Measurements from ENCODE around the gene CLMN. TPM values are rescaled to one million over a fixed set of nuclear protein-coding genes. Genes with fewer than 3 reads are reported as not detected.

Gene CLMN
- total RNA-seq, 1 donor from 2014 or later: 6.3 TPM

DNA sequence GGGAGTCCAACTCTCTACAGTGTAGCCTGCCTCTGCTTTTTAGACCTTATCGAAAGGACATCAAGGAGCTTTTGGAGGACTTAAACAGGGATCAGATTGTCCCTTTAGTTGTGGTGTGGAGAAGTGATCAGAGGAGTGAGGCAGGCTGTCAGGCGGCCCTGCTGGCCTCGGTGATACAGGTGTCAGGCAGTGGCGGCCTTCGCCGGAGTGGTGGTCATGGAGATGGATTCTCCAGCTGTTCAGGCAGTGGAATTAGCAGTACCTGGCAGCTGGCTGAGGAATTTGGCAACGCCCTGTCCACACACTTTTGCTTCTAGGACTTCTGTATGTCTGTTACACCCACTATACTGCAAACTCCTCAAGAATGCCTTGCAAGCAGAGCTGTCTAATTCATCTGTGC lies 4.2 kb upstream of the CLMN start:
- H3K4me2 ChIP-seq: no peak overlapping the region
- H4K20me1 ChIP-seq (ENCODE audit: low read depth): no peaks in the 10 kb centered on the region
- no peaks in the 10 kb centered on the region for H3K9me3 ChIP-seq (ENCODE audit: low read depth)
- H3K79me2 ChIP-seq (ENCODE audit: low read depth): no peaks in the 10 kb centered on the region
- H3K4me3 ChIP-seq: no peak overlapping the region
- Mint-ChIP-seq H3K36me3 (no peaks in the 10 kb centered on the region), H3K4me3 (no peak overlapping the region), H3K27ac (no peak overlapping the region), H3K27me3 (ENCODE audit: insufficient read depth, low read depth) (peaks cover 13% of the 10 kb centered on the region), H3K4me1 (peaks cover 15% of the 10 kb centered on the region), H3K9me3 (peaks cover 6% of the 10 kb centered on the region)
- no peak overlapping the region for H3K27ac ChIP-seq
- no peak overlapping the region for H2AFZ ChIP-seq (replicated peaks)
- H3K36me3 ChIP-seq: no peaks in the 10 kb centered on the region
- DNase-seq (ENCODE audit: low spot score): no peak
- peaks cover 15% of the 10 kb centered on the region for H3F3A ChIP-seq (ENCODE audit: low read depth)
- TF ChIP-seq EZH2 (IDR thresholded peaks at IDR 0.05) (no peak), EZH2phosphoT487 (IDR thresholded peaks at IDR 0.05) (no peak)
- TF ChIP-seq, protein P1, sequence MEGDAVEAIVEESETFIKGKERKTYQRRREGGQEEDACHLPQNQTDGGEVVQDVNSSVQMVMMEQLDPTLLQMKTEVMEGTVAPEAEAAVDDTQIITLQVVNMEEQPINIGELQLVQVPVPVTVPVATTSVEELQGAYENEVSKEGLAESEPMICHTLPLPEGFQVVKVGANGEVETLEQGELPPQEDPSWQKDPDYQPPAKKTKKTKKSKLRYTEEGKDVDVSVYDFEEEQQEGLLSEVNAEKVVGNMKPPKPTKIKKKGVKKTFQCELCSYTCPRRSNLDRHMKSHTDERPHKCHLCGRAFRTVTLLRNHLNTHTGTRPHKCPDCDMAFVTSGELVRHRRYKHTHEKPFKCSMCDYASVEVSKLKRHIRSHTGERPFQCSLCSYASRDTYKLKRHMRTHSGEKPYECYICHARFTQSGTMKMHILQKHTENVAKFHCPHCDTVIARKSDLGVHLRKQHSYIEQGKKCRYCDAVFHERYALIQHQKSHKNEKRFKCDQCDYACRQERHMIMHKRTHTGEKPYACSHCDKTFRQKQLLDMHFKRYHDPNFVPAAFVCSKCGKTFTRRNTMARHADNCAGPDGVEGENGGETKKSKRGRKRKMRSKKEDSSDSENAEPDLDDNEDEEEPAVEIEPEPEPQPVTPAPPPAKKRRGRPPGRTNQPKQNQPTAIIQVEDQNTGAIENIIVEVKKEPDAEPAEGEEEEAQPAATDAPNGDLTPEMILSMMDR (IDR thresholded peaks at IDR 0.05): no peak
- peaks cover 10% of the 10 kb centered on the region for H3K27me3 ChIP-seq
- no peak overlapping the region for H3K9ac ChIP-seq
- H3K4me1 ChIP-seq: peaks cover 13% of the 10 kb centered on the region

DNA sequence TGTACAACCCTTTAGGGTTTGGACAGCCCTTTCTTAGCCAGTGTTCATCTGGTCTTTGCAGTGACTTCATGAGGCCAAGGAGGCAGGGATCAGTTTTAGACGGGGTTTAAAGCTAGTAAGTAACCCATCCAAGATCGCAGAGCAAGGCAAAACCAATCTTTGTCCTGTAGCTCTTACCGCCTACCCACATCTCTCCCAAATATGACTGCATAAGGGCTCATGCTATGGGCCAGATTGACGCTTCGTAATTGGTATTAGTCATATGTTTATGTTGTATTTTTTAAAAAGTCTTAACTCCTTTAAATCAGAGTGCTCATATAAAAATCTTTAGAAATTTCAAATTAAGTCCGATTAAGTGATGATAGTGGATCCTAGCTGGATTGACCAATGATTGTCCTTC lies 3.7 kb upstream of the CLMN start:
- Histone ChIP-seq H3K27me3 (peaks cover 16% of the 10 kb centered on the region), H3K9me3 (ENCODE audit: low read depth) (no peaks in the 10 kb centered on the region), H2AFZ (replicated peaks) (no peak overlapping the region), H3K79me2 (ENCODE audit: low read depth) (no peaks in the 10 kb centered on the region), H3K27ac (no peak overlapping the region), H3F3A (ENCODE audit: low read depth) (peaks cover 17% of the 10 kb centered on the region), H3K36me3 (no peaks in the 10 kb centered on the region), H3K4me2 (no peak overlapping the region), H3K4me1 (peaks cover 13% of the 10 kb centered on the region), H4K20me1 (ENCODE audit: low read depth) (peaks cover 6% of the 10 kb centered on the region), H3K4me3 (no peak overlapping the region), H3K9ac (no peak overlapping the region)
- Mint-ChIP-seq H3K9me3 (peaks cover 6% of the 10 kb centered on the region), H3K4me1 (peaks cover 17% of the 10 kb centered on the region), H3K27ac (no peak overlapping the region), H3K36me3 (no peaks in the 10 kb centered on the region), H3K4me3 (no peak overlapping the region), H3K27me3 (ENCODE audit: insufficient read depth, low read depth) (peaks cover 13% of the 10 kb centered on the region)
- DNase-seq (ENCODE audit: low spot score): no peak
- TF ChIP-seq EZH2phosphoT487 (IDR thresholded peaks at IDR 0.05) (no peak), EZH2 (IDR thresholded peaks at IDR 0.05) (no peak)
- TF ChIP-seq, protein P1 (IDR thresholded peaks at IDR 0.05): no peak

DNA sequence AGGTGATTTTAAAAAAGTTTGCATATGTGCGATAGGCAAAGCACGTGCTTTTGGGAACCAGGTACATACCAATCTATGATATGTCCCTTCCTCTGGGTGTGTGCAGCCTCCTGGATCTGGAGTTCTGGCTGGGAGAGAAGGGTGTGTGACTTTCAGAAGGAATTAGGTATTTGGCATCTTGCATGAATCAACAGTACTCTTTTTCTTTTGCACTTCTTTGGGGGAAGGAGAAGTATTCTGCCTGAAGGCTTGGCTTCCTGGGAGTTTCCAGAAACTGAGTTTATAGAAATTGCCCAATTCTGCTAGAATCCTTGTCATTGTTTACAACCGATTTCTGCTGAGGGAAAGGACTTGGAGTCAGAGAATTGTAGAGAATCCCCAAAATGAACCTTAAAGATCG lies 2.9 kb upstream of the CLMN start:
- peaks cover 13% of the 10 kb centered on the region for H3K4me1 ChIP-seq
- Mint-ChIP-seq H3K27me3 (ENCODE audit: insufficient read depth, low read depth) (peaks cover 13% of the 10 kb centered on the region), H3K4me1 (peaks cover 20% of the 10 kb centered on the region), H3K27ac (no peak overlapping the region), H3K4me3 (no peak overlapping the region), H3K9me3 (peaks cover 4% of the 10 kb centered on the region), H3K36me3 (no peaks in the 10 kb centered on the region)
- H3K9ac ChIP-seq: no peak overlapping the region
- H3K27ac ChIP-seq: no peak overlapping the region
- peaks cover 11% of the 10 kb centered on the region for H4K20me1 ChIP-seq (ENCODE audit: low read depth)
- no peaks in the 10 kb centered on the region for H3K36me3 ChIP-seq
- no peak overlapping the region for H3K4me3 ChIP-seq
- DNase-seq (ENCODE audit: low spot score): no peak
- no peak overlapping the region for H3K4me2 ChIP-seq
- H3K9me3 ChIP-seq (ENCODE audit: low read depth): no peaks in the 10 kb centered on the region
- peaks cover 21% of the 10 kb centered on the region for H3K27me3 ChIP-seq
- TF ChIP-seq EZH2 (IDR thresholded peaks at IDR 0.05) (no peak), EZH2phosphoT487 (IDR thresholded peaks at IDR 0.05) (no peak)
- TF ChIP-seq, protein P1 (IDR thresholded peaks at IDR 0.05): no peak
- no peaks in the 10 kb centered on the region for H3K79me2 ChIP-seq (ENCODE audit: low read depth)
- H2AFZ ChIP-seq (replicated peaks): no peak overlapping the region
- peaks cover 18% of the 10 kb centered on the region for H3F3A ChIP-seq (ENCODE audit: low read depth)

Measured in neural progenitor cell (in vitro differentiated cells).